Adrenal gland (tissue), 5 donors: ENCODE measurements around the gene PRPF4.
"Not testable (repeated sequence)": the region's sequence is repeated elsewhere in the genome, so short reads cannot be mapped to it uniquely, and the experiment has no call there.

Experiments used
- CTCF ChIP-seq, 6 experiments: fragments of 450-650 bp in 4 of 6; fragments of 200-600 bp in 2 of 6; sonication (generic) in 1 of 6; IDR thresholded peaks; 1 replicate in 5 of 6; 2 replicates in 1 of 6; pipeline versions ENCODE4 v1.5.1 to v1.8.0; 2016 to 2021; ENCODE audit warnings: antibody characterized with exemption in 6 of 6, mild to moderate bottlenecking in 2 of 6, moderate library complexity in 1 of 6
- POLR2A ChIP-seq, 2 donors: fragments of 450-650 bp; IDR thresholded peaks; one replicate each; pipeline ENCODE4 v1.6.1; 2017; ENCODE audit warnings: antibody characterized with exemption in 2 of 2, mild to moderate bottlenecking in 2 of 2, moderate library complexity in 1 of 2
- donor health status: DM: no; HTN: no; CAD: no.

DNA sequence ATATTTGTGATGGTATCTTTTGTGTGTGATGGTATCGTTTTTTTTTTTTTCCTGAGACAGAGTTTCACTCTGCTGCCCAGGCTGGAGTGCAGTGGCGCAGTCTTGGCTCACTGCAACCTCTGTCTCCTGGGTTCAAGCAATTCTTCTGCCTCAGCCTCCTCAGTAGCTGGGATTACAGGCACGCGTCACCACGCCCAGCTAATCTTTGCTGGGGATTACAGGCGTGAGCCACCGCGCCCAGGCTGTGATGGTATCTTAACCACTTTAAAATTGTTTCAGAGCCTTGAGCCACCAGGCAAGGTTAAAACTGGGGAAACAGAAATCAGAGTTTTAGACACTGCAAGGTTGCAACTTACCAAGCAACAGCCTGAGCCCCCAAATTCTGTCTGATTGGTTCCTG, 20.8 kb downstream of the PRPF4 start:
- TF ChIP-seq CTCF, POLR2A (IDR thresholded peaks at IDR 0.05): not testable (repeated sequence)
